Measurements from ENCODE around the gene HES7. TPM values are rescaled to one million over a fixed set of nuclear protein-coding genes. Genes with fewer than 3 reads are reported as not detected.

The HES7 gene
- total and polyA plus RNA-seq, 9 donors: 0.11 to 0.97 (median 0.74) TPM; not detected in 2

DNA sequence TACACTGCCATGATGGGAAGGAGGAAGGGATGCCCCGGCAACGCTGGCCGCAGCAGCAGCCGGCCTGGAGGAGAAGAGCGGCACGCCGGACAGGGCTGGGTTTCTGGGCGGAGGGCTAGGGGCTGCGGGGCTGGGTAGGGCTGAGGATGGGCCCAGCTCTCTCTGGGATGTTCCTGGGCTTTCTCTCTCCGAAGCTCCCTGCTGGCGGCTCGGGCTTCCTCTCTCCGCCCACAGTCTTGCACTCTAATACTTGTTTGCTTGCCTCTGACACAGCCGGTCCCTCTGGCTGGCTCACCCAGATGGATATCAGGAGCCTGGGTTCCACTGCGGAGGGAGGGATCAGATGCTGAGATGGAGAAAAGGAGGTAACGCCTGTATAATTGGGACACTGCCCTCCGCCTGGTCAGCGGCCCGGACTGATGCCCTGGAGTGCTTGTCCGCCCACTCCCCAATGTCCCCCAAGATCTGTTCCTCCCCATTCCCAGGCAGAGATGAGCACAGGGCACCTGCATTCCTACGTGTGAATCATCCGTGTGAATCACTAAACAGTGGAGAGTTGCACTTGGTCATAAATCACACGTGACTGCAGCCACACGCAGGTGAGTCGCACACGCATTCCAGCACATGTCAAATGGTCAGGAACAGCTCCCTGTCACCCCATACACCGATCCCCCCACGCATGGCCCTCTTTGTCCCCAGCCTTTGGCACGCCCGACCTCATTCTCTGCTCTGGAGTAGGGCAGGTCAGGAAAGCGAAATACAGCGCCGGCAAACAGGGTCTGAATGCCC, 5.7 kb downstream of the HES7 start, which contains the start of gene ALOXE3:
TSS of gene ALOXE3 (minus strand) at position 535 of the 789 bp plus-strand sequence. CDS start at position 11, 524 bp downstream.
- Histone ChIP-seq H3K9me3 (no peaks in the 10 kb centered on the region), H3K4me3 (peak within 1 kb of the TSS; percentile 58), H3K36me3 (no peaks in the 10 kb centered on the region), H3K27ac (peak within 1 kb of the TSS; percentile 52 to 69), H3K4me1 (ENCODE audit: insufficient read depth) (peaks cover 9% of the 10 kb centered on the region), H3K27me3 (no peaks in the 10 kb centered on the region)
- intact Hi-C loops (cut with DNase I): loop anchor here (2.0 to 10.0 kb wide), 4 partner anchors 69 to 177 kb away; partner anchors contain the start of genes RANGRF (in 2 of the 4) and SLC25A35 (in 1 of the 4)
- DNase-seq: peak; percentile 23 to 56 (median 52)
- 0 to 2% (median 1%) methylated on average over 33 of the region's 33 CpGs for WGBS, 3 donors
- TF ChIP-seq, protein P1, sequence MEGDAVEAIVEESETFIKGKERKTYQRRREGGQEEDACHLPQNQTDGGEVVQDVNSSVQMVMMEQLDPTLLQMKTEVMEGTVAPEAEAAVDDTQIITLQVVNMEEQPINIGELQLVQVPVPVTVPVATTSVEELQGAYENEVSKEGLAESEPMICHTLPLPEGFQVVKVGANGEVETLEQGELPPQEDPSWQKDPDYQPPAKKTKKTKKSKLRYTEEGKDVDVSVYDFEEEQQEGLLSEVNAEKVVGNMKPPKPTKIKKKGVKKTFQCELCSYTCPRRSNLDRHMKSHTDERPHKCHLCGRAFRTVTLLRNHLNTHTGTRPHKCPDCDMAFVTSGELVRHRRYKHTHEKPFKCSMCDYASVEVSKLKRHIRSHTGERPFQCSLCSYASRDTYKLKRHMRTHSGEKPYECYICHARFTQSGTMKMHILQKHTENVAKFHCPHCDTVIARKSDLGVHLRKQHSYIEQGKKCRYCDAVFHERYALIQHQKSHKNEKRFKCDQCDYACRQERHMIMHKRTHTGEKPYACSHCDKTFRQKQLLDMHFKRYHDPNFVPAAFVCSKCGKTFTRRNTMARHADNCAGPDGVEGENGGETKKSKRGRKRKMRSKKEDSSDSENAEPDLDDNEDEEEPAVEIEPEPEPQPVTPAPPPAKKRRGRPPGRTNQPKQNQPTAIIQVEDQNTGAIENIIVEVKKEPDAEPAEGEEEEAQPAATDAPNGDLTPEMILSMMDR (IDR thresholded peaks at IDR 0.05): no peak
- TF ChIP-seq POLR2A (IDR thresholded peaks at IDR 0.05): no peak
- no peak for TF ChIP-seq EP300 (IDR thresholded peaks at IDR 0.05)

DNA sequence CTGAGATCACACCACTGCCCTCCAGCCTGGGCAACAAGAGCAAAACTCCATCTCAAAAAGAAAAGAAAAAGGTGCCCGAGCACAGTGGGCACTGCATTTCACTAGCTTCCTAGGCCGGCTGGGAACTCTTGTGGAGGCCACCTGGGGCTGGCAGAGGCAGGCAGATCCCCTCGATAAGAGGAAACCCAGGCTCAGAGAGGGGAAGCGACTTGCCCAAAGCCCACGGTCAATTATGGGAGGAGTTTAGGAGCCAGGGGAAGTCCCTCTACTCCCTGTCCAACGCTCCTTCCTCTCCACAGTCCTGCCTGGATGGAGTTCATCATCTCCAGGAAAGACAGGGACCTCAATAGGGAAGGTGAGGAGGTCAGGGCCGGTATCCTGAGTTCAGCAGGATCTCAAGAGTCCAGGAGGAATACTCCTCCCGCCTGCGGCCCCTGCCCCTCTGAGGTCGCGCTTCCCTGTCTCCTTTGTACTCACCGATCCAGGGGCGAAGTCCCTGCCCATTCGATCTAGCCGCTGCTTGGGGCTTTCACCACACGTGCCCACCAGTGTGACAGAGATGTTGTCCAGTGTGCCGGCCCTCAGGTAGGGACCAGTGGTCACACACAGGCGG, 6.4 kb downstream of the HES7 start:
- Histone ChIP-seq H3K36me3 (no peaks in the 10 kb centered on the region), H3K27ac (no peak overlapping the region), H3K9me3 (no peaks in the 10 kb centered on the region), H3K4me1 (ENCODE audit: insufficient read depth) (peaks cover 9% of the 10 kb centered on the region), H3K27me3 (no peaks in the 10 kb centered on the region), H3K4me3 (peak overlapping the region; percentile 58)
- peak in 2 of 5 donors; percentile 33 to 39 for DNase-seq
- intact Hi-C loops (cut with DNase I): loop anchor here in 3 of 4 donors (5.0 to 10.0 kb wide), 3 partner anchors 167 to 177 kb away; partner anchors contain the start of genes RANGRF (in 2 of the 3) and SLC25A35 (in 1 of the 3)
- 11 to 15% (median 14%) methylated on average over 18 of the region's 18 CpGs for WGBS, 3 donors
- TF ChIP-seq, protein P1 (IDR thresholded peaks at IDR 0.05): no peak
- TF ChIP-seq POLR2A (IDR thresholded peaks at IDR 0.05) (no peak), EP300 (IDR thresholded peaks at IDR 0.05) (no peak)

DNA sequence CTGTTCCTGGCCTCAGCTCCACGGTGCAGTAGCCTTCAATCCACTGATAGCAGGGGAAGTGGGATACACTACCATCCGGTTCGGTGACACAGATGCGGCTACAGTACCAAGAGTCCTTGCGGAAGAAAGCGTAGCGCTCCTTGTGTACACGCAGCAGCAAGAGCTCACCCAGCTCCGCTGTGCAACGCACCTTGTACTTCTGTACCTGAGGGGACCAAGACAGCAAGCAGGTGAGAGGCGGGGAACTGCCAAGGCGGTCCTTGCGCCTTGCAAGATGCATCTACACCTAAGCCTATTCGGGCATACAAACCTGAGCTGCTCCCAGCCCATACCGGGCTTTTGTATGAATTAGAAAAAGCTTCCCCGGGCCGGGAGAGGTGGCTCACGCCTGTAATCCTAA, 7.1 kb downstream of the HES7 start:
- Histone ChIP-seq H3K36me3 (no peaks in the 10 kb centered on the region), H3K27me3 (no peaks in the 10 kb centered on the region)
- WGBS, 3 donors: 44 to 69% (median 67%) methylated on average over 18 of the region's 18 CpGs

DNA sequence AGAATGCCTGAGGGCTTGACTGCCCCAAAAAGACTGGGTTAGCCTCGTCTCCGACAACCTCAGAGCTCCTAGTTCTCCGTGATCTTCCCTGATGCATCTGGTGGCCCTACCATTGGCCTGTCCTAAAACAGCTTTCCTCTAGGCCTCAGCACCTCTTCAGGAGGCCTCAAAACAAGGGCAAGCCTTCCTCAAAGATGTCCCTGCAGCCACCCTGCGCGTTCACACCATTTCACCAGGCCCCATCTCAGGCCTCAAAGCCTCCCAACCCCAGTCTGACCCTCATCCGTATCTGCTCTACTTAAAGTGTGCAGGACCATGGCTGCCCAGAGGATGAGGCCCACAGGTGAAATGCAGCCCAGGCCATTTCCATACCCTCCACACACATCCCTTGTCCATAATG, 13.0 kb downstream of the HES7 start:
- WGBS, 3 donors: 91 to 93% (median 92%) methylated on average over 6 of the region's 6 CpGs
- intact Hi-C loops (cut with DNase I): loop anchor here in 2 of 4 donors (10.0 kb wide), 2 partner anchors 174 to 184 kb away; partner anchors contain the start of genes RANGRF (in 1 of the 2) and SLC25A35 (in 1 of the 2)
- H3K27me3 ChIP-seq: no peaks in the 10 kb centered on the region

More for the DNA sequence above, 7.1 kb downstream of the HES7 start:
- H3K27ac ChIP-seq: no peak overlapping the region
- H3K9me3 ChIP-seq: no peaks in the 10 kb centered on the region
- intact Hi-C loops (cut with DNase I): loop anchor here in 3 of 4 donors (5.0 to 10.0 kb wide), 3 partner anchors 168 to 178 kb away; partner anchors contain the start of genes RANGRF (in 2 of the 3) and SLC25A35 (in 1 of the 3)
- TF ChIP-seq EP300 (IDR thresholded peaks at IDR 0.05) (no peak), POLR2A (IDR thresholded peaks at IDR 0.05) (no peak)
- TF ChIP-seq, protein P1 (IDR thresholded peaks at IDR 0.05): no peak
- no peak for DNase-seq
- H3K4me3 ChIP-seq: no peak overlapping the region
- H3K4me1 ChIP-seq (ENCODE audit: insufficient read depth): peaks cover 9% of the 10 kb centered on the region

More for the DNA sequence above, 13.0 kb downstream of the HES7 start:
- Histone ChIP-seq H3K9me3 (no peaks in the 10 kb centered on the region), H3K27ac (no peak overlapping the region), H3K4me3 (no peak overlapping the region), H3K4me1 (ENCODE audit: insufficient read depth) (peaks cover 6% of the 10 kb centered on the region), H3K36me3 (no peaks in the 10 kb centered on the region)
- no peak for DNase-seq
- TF ChIP-seq POLR2A (IDR thresholded peaks at IDR 0.05) (no peak), EP300 (IDR thresholded peaks at IDR 0.05) (no peak)
- TF ChIP-seq, protein P1 (IDR thresholded peaks at IDR 0.05): no peak

Data from ovary (tissue), 9 donors.